NCI-H510A treated with DMSO at 0.1 percent for 48 hours (cell line): ENCODE results near the gene ADSS1.

Experiments
- DNase-seq: peaks from one replicate; lab custom pipeline; 2025; lab: John Stamatoyannopoulos, UW

ADSS1 gene

DNA sequence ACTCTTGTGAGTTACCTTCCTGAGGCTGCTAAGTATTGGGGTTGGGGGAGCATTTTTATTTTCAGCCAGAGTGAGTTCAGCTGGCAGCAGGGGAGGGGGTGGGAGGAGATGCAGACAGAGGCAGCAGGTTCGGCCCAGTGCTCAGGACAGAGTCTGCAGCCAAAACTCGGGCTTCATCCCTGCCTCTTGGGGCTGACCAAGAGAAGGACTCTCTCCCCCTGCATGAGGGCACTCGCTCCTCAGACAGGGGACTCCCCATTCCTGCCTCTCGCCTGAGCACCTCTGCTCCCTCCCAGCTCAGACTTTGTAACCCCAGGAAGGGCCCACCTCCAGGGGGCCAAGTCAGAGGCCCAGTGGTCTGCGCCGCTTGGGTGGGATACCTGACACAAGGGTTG, 72.7 kb downstream of the ADSS1 start:
- DNase-seq = no peak
